Activated T-helper 2 cell treated with anti-CD3 and anti-CD28 coated beads, Interferon-gamma antibody, Interleukin-2, Interleukin-4, amounts not matched to agents 10 μg/mL and 5 μg/mL and 100 μg/mL, durations not matched to agents 14 hours and 24 hours and 36 hours (primary cell): ENCODE results near the gene ADGB. TPM values are rescaled to one million over a fixed set of nuclear protein-coding genes. Genes with fewer than 3 reads are reported as not detected.

Experiments
- DNase-seq: peaks from one replicate; pipeline ENCODE4 v3.0.0; 2021; ENCODE audit warnings: low spot score
- H3K27ac Mint-ChIP-seq: one replicate; pipeline ENCODE4 v1.8.0; 2021; ENCODE audit warnings: mixed read lengths
- H3K27me3 Mint-ChIP-seq: one replicate; pipeline ENCODE4 v1.8.0; 2021; ENCODE audit warnings: low read depth, mixed read lengths
- H3K36me3 Mint-ChIP-seq: one replicate; pipeline ENCODE4 v1.8.0; 2021; ENCODE audit warnings: low read depth, mixed read lengths
- H3K4me1 Mint-ChIP-seq: one replicate; pipeline ENCODE4 v1.8.0; 2021; ENCODE audit warnings: low read depth, mixed read lengths
- H3K4me3 Mint-ChIP-seq: one replicate; pipeline ENCODE4 v1.8.0; 2021; ENCODE audit warnings: low read depth, mild to moderate bottlenecking, moderate library complexity, mixed read lengths
- H3K9me3 Mint-ChIP-seq: one replicate; pipeline ENCODE4 v1.8.0; 2021; ENCODE audit warnings: mixed read lengths
- intact Hi-C: fragments of 100-400 bp; cut with micrococcal nuclease; formaldehyde crosslinking; loops from one replicate; pipeline ENCODE4 v1.15.1; 2023
- total RNA-seq: library from RNA; stranded (reverse); gene quantifications from 2 replicates; pipeline ENCODE4 v1.2.3, GENCODE V29; 2022

ADGB gene
- total RNA-seq, 1 donor from 2014 or later = not detected

DNA sequence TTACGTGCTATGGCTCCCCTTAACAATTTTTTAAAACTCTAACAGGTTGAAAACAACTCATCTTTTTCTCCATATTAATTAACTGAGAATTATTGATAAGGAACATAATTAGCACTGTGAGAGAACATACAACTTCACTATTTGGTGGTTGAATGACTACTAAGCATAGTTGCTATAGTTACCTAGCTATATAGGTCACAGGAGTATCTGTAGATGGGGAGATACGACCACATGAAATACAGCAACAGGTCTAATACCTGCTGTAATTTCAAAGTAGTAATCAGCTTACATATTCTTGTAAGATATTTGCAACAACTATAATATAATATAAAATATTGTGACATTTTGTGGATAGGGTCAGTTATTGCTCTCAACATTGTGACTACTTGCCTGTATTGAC is 102.9 kb downstream of the ADGB start:
- H3K9me3 Mint-ChIP-seq = no peaks in the 10 kb centered on the region
- intact Hi-C loops = loop anchor here (2.0 kb wide), 2 partner anchors 157 to 773 kb away; no protein-coding TSS in a partner anchor
- H3K27me3 Mint-ChIP-seq = peaks cover 9% of the 10 kb centered on the region
- no peak for DNase-seq
- no peaks in the 10 kb centered on the region for H3K36me3 Mint-ChIP-seq
- no peak overlapping the region for H3K27ac Mint-ChIP-seq
- H3K4me1 Mint-ChIP-seq = no peaks in the 10 kb centered on the region
- no peak overlapping the region for H3K4me3 Mint-ChIP-seq

DNA sequence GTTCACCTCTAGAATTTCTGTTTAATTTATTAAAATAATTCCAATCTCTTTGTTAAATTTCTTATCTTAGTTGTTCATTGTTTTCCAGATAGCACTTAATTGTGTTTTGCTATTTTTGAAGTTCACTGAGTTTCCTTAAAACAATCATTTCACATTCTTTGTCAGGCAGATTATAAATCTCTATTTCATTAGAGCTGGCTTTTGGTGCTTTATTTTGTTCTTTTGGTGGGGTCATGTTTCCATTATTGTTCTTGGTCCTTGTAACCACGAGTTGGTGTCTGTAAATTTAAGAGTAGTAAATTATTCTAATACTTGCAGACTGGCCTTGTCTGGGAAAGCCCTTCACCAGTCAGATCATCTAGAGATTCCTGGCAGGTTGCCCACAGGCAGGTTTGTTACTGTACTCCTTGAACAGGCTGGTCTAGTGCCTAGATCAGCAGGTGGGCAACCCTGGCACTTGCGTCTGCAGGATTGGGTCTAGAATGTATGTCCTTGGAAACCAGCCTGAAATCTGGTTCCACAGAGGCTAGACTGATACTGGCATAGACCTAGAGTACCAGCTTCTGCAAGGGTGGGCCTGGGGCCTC is 110.4 kb downstream of the ADGB start:
- no peak overlapping the region for H3K4me3 Mint-ChIP-seq
- H3K4me1 Mint-ChIP-seq = no peaks in the 10 kb centered on the region
- no peak overlapping the region for H3K27ac Mint-ChIP-seq
- peaks cover 3% of the 10 kb centered on the region for H3K27me3 Mint-ChIP-seq
- no peak for DNase-seq
- H3K9me3 Mint-ChIP-seq = no peaks in the 10 kb centered on the region
- H3K36me3 Mint-ChIP-seq = no peaks in the 10 kb centered on the region
- intact Hi-C loops = no loop called here

DNA sequence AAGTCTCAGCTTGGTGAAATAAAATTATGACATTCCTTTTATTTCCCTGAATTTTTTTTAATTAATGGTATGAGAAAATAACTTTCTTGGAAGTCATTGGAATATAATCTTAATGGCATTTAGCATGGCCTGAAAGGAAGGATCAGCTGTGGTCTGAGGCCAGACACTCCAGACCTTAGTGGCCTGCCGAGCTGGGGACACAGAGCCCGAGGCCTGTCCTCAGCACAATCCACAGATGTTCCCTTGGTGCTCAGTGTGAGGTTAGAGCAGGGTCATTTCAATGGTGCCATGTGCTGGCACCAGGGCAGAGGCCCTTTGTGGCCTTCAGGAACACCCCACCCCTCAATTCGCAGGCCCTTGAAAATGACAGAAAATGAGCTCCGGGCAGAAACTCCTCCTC is 120.6 kb downstream of the ADGB start:
- Mint-ChIP-seq H3K9me3 (no peaks in the 10 kb centered on the region), H3K27ac (no peak overlapping the region), H3K27me3 (no peaks in the 10 kb centered on the region), H3K4me1 (no peaks in the 10 kb centered on the region), H3K4me3 (no peak overlapping the region), H3K36me3 (no peaks in the 10 kb centered on the region)
- DNase-seq = no peak
- intact Hi-C loops = no loop called here

DNA sequence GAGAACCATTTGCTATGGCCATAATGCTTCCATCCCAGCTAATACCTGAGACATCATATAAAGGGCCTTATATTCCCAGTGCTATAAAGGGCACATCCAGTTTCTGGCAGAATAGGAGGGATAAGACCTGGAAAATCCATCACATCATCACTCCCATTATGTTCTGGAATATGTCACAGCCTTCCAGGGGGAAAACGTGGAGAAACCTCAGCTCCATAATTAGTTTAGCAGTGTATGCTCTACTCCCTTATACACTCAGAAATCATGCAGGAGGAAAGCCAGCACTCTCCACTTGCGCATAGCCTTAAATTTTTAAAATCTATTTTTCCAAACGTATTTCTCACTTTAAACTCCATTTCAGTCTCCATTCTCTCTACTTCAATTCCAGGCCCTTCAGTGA is 140.9 kb downstream of the ADGB start:
- H3K4me3 Mint-ChIP-seq = no peak overlapping the region
- DNase-seq = no peak
- no peak overlapping the region for H3K27ac Mint-ChIP-seq
- H3K36me3 Mint-ChIP-seq = no peaks in the 10 kb centered on the region
- H3K9me3 Mint-ChIP-seq = no peaks in the 10 kb centered on the region
- H3K27me3 Mint-ChIP-seq = peaks cover 1% of the 10 kb centered on the region
- intact Hi-C loops = no loop called here
- no peaks in the 10 kb centered on the region for H3K4me1 Mint-ChIP-seq

- DNase-seq = no peak
- no peak overlapping the region for H3K27ac Mint-ChIP-seq
- H3K4me1 Mint-ChIP-seq = no peaks in the 10 kb centered on the region
- H3K9me3 Mint-ChIP-seq = no peaks in the 10 kb centered on the region
- H3K36me3 Mint-ChIP-seq = no peaks in the 10 kb centered on the region
- H3K4me3 Mint-ChIP-seq = no peak overlapping the region
- intact Hi-C loops = no loop called here
- H3K27me3 Mint-ChIP-seq = no peaks in the 10 kb centered on the region
Observed at GRCh38 chr6:146741609-146742008, 142.8 kb downstream of the ADGB start.

GRCh38 chr6:146753306-146753705 is 154.5 kb downstream of the ADGB start:
- no peaks in the 10 kb centered on the region for H3K4me1 Mint-ChIP-seq
- peaks cover 3% of the 10 kb centered on the region for H3K9me3 Mint-ChIP-seq
- H3K27me3 Mint-ChIP-seq = peaks cover 1% of the 10 kb centered on the region
- intact Hi-C loops = no loop called here
- no peak for DNase-seq
- H3K4me3 Mint-ChIP-seq = no peak overlapping the region
- no peaks in the 10 kb centered on the region for H3K36me3 Mint-ChIP-seq
- H3K27ac Mint-ChIP-seq = no peak overlapping the region

DNA sequence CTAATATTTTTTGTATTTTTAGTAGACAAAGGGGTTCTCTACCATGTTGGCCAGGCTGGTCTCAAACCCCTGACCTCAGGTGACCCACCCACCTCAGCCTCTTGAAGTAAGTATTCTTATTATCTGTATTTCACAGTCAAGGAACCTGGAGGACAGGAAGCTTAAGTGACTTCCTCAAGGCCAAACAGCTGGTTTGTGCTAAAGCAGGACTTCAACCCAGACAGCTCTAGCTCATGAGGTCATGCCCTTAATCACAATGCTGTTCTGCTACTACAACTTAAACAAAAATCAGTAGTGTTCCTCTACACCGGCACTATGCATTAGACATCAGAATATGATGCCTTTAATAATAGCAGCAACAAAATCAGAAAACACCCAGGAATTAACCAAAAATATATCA is 168.9 kb downstream of the ADGB start:
- Mint-ChIP-seq H3K9me3 (no peaks in the 10 kb centered on the region), H3K4me1 (peaks cover 17% of the 10 kb centered on the region), H3K4me3 (no peak overlapping the region), H3K36me3 (no peaks in the 10 kb centered on the region), H3K27ac (no peak overlapping the region), H3K27me3 (peaks cover 3% of the 10 kb centered on the region)
- intact Hi-C loops = no loop called here
- no peak for DNase-seq

DNA sequence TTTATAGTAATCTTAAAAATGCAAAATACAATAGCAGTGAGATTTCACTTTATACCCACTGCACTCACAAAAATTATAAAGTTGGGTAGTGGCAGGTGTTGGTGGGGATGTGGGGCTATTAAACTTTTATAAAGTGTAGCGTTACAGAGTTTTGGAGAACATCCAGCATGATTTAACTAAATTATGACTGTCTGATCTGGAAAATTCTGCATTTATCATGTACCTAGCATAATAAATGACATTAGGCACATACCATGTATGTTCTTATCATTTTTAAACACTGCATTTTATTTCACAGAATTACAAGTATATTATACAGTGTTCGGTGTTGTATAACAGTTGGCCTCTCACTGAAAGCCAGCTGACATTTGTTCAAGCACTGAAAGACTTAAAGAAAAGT is 169.9 kb downstream of the ADGB start:
- H3K4me3 Mint-ChIP-seq = no peak overlapping the region
- H3K27ac Mint-ChIP-seq = no peak overlapping the region
- peaks cover 3% of the 10 kb centered on the region for H3K27me3 Mint-ChIP-seq
- no peak for DNase-seq
- intact Hi-C loops = no loop called here
- peaks cover 17% of the 10 kb centered on the region for H3K4me1 Mint-ChIP-seq
- no peaks in the 10 kb centered on the region for H3K9me3 Mint-ChIP-seq
- no peaks in the 10 kb centered on the region for H3K36me3 Mint-ChIP-seq

- H3K4me3 Mint-ChIP-seq = peak overlapping the region; percentile 59
- DNase-seq = no peak
- no peaks in the 10 kb centered on the region for H3K27me3 Mint-ChIP-seq
- peaks cover 17% of the 10 kb centered on the region for H3K4me1 Mint-ChIP-seq
- H3K36me3 Mint-ChIP-seq = no peaks in the 10 kb centered on the region
- no peaks in the 10 kb centered on the region for H3K9me3 Mint-ChIP-seq
- peak overlapping the region; percentile 26 for H3K27ac Mint-ChIP-seq
- intact Hi-C loops = no loop called here
Observed at GRCh38 chr6:146770275-146770964, 171.6 kb downstream of the ADGB start.

DNA sequence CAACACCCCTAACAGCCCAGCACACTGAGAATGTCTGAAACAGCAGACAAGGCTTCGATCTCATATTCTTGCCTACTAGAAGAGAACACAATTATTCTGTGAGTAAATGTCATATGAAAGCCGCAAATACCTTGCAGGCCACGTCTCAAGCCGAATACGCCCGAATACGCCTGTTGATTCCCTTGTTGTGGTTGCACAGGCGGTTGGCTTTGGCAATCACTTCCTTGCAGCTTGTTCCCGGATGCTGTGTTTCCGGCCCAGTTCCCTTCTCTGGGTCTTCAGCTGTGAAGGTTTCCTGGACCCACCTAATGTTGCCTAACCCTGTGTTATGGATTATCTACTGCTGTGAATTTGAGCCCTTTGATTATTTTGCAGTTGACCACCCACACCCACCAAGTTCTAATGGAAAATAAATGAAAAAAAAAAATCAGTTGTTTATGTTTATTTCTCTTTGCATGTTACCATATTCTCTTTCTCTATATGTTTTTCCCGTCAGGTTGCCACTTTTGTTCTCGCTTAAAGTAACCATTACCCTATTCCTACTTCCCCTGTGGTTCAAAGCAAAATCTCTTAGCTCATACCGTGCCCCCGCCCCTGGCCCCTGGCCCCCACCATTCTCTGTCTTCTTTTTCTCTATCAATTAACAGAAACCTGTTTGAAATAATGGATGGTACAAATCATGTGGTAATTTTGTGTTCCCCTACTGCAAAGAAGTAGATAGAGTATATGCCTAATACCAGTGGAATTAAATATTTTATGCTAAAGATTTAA is 172.4 kb downstream of the ADGB start:
- DNase-seq = peak; percentile 56
- H3K27me3 Mint-ChIP-seq = no peaks in the 10 kb centered on the region
- intact Hi-C loops = no loop called here
- peaks cover 17% of the 10 kb centered on the region for H3K4me1 Mint-ChIP-seq
- H3K4me3 Mint-ChIP-seq = peak overlapping the region; percentile 59
- H3K9me3 Mint-ChIP-seq = no peaks in the 10 kb centered on the region
- no peaks in the 10 kb centered on the region for H3K36me3 Mint-ChIP-seq
- H3K27ac Mint-ChIP-seq = peak overlapping the region; percentile 26

- H3K4me1 Mint-ChIP-seq = peaks cover 13% of the 10 kb centered on the region
- no peaks in the 10 kb centered on the region for H3K9me3 Mint-ChIP-seq
- no peaks in the 10 kb centered on the region for H3K27me3 Mint-ChIP-seq
- DNase-seq = no peak
- H3K4me3 Mint-ChIP-seq = no peak overlapping the region
- no peak overlapping the region for H3K27ac Mint-ChIP-seq
- H3K36me3 Mint-ChIP-seq = no peaks in the 10 kb centered on the region
- intact Hi-C loops = no loop called here
Observed at GRCh38 chr6:146775220-146775619, 176.4 kb downstream of the ADGB start.

- H3K9me3 Mint-ChIP-seq = no peaks in the 10 kb centered on the region
- H3K27ac Mint-ChIP-seq = no peak overlapping the region
- H3K27me3 Mint-ChIP-seq = no peaks in the 10 kb centered on the region
- no peak overlapping the region for H3K4me3 Mint-ChIP-seq
- peaks cover 6% of the 10 kb centered on the region for H3K4me1 Mint-ChIP-seq
- intact Hi-C loops = loop anchor here (10.0 kb wide), 2 partner anchors 423 to 967 kb away; partner anchors contain the start of genes FBXO30 and STXBP5
- no peak for DNase-seq
- H3K36me3 Mint-ChIP-seq = no peaks in the 10 kb centered on the region
Observed at GRCh38 chr6:146781836-146782235, 183.1 kb downstream of the ADGB start.

DNA sequence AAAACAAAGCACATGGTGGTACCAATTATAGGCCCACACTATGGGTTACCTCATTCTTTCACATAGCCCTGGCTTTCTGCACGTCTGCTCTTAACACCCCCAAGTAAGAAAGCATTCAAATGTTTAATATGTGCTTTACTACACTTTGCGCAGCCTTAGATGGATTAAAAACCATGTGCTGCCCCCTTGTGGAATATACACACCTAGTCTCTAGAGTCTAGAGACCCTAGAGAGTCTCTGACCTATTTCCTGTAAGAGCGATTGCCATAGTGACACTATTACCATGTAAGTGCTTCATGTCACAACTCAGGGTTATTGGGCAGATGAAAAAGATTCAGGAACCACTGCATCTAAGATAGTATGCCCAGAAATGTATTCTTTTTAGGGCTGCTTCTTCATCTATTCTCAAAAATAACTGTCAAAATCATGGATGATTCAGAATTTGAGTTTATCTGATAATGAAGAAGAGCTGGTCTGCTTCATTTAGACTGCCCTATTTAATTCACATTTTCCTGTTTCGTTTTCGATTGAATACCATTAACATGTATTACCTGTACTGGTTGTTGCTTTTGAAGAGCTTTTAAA is 186.3 kb downstream of the ADGB start:
- peaks cover 13% of the 10 kb centered on the region for H3K4me1 Mint-ChIP-seq
- intact Hi-C loops = loop anchor here (10.0 kb wide), 2 partner anchors 420 to 970 kb away; partner anchors contain the start of genes FBXO30 and STXBP5
- H3K27me3 Mint-ChIP-seq = no peaks in the 10 kb centered on the region
- no peaks in the 10 kb centered on the region for H3K36me3 Mint-ChIP-seq
- H3K9me3 Mint-ChIP-seq = no peaks in the 10 kb centered on the region
- no peak overlapping the region for H3K4me3 Mint-ChIP-seq
- H3K27ac Mint-ChIP-seq = no peak overlapping the region
- DNase-seq = peak; percentile 20
